Activated CD4-positive, alpha-beta T cell treated with anti-CD3 and anti-CD28 coated beads for 48 hours (primary cell): ENCODE results near the gene CDH12.
"Not testable (repeated sequence)": the region's sequence is repeated elsewhere in the genome, so short reads cannot be mapped to it uniquely, and the experiment has no call there.

Experiments used
- DNase-seq: peaks from one replicate; pipeline ENCODE4 v3.0.0-alpha.2; 2020

Gene CDH12

DNA sequence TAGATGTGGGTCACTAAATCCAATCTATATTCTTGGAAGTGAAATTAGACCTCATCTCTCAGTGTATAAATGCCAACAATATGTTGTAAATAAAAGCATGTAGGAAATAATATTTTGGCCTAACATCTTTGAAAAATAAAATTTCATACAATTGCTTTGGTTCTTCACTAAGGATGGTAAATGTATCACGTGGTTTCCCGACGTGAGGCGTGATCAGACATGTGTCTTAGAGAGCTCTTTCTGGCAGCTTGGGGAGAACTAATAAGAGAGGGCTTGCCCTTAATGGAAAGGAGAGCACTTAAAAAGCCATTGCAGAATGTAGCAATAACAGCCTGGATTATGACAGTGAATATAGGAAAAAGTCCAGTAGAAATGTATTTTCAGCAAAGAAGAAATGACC is 602.6 kb downstream of the CDH12 start:
- DNase-seq, result no peak

DNA sequence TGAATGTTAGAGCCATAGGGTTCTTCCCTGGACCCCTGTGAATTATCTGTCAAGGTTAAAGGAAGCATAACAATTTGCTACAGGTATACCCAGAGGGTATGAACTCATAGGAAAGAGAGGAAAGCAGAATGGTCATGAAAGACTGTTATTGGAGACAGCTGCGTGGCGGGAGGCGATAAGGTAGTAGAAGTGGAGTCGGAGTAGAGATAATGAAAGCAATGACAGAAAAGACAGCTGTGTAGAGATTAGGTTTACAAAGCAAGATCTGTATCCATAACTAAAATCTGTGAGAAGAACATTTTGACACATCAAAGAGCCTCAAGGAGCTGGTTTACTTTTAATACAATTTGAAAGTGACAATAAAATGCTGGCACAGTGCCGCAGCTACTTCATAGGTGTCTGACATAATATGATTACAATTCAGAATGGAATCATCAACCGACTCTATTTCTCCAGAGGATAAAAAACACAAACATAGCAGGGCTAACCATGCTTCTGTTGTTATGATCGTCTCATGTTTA is 603.9 kb downstream of the CDH12 start:
- no peak for DNase-seq

DNA sequence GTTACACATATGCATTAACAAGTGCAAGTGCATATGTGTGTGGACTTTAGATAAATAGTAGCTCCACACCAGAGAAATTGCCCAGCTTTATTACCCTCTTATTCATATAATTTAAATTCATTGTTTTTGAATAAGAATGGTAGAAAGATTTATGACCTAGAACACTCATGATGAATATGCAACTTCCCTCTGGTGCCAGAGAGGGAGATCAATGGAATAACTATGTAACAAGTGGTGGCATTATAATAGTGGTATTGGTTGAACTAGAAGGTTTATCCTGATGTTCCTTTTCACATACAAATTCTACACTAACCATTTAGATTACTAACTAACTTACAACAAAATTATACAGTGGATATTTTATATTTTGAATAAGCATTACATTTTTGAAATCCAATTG is 607.4 kb downstream of the CDH12 start:
- no peak for DNase-seq

DNA sequence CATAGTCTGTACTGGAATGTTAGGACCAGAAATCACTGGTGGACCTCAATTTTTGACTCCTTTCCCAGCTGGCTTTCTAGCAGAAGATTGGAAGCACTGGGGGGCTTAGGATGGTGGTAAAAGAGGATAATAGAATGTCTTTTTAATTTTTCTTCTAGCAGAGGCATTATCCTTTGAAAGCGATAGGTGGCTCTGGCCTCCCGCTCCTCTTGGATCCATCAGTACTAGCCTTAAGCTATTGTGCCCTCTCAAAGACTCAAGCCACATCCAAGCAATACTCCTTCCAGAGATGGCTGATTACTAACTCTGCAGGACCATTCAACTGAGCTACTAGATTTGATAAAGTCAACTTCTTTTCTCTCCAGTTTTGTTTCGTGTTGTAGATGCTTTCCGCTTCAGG is 610.6 kb downstream of the CDH12 start:
- DNase-seq, result no peak

DNA sequence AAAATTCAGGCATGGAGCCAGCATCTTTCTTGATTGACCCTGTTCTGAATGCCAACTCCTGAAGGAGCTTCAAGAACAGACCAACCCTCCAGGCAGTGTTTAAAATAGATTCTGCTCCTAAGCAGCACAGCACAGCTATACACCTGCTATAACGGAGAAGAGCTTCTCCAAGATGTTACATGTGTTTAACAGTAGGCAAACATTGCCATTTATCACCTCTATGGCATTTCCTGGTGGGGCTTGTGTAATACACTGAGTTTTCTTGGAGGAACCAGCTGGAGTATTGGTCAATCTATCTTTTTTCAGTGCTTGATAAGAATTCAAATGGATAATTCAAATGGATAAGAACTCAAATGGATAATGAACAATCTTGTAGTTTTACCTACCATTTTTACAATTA is 615.1 kb downstream of the CDH12 start:
- DNase-seq, result no peak

DNA sequence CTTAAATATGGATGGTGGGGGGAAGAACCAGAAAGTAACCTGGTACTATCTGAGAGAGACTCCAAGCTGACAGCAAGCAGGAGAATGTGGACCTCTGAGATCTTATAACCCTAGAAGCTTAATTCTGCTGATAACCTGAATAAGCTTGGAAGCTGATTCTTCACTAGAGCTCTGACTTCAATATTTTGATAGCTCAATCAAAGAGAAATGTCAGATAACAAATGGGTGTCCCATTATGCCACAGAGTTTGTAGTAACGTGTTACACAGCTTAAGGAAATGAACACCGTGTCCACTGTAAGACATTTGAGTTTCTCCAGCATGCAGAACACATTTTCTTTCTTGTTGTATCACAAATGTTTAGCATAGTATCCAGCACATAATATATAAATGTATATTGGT is 626.7 kb downstream of the CDH12 start:
- no peak for DNase-seq

DNA sequence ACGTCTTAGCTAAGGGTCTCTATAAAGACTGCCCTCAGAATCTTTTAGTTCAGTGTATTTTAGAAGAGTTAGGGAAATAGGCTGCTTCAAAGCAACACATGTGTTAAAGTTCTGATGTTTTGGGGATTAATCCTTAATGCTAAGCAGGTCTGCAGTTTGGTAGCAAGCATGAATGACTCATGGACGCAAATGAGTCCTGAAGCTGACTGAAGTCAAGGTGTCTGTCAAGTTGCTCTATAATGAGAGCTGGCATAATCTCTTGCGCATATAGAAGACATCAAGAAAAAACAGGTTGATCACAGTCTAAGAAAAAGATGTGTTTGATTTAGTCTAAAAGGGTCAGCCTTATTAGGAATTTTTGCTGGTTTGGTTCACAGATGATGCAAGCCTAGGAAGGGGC is 630.1 kb downstream of the CDH12 start:
- DNase-seq, result no peak

DNA sequence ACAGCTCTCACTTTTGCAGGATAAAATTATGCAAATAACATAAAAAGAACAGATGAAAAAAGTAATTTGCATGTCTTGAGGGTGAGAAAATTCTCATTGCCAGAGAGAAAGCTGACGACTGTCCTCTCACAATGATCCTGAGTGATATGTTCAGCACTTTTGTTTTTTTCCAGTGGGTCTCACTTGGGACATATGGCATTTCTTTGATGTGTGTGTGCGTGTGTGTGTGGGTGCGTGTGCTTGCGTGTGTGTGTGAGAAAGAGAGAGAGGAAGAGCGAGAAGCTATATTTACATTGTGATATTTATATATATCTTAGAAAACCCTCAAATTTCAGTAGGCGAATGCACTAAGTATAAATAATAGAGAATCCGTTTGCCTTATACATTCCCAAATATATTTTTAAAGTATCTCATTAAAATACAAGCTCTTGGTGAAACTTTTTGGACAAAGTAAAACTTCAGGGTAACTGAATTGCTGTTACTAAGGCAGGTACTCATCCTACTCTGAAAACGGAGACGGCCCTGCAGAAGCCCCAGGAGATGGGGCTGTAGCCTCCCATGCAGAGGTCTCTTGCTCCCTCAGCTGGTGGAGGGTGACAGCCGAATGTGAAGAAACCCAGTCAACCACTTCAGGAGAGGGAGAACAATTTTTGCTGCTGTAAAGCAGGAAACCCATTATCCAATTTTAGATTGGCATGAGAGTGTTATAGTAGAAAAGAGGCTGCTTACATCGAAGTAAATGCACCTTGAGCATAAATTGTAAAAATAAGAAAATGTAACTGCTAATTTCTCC is 639.2 kb downstream of the CDH12 start:
- not testable (repeated sequence) for DNase-seq

DNA sequence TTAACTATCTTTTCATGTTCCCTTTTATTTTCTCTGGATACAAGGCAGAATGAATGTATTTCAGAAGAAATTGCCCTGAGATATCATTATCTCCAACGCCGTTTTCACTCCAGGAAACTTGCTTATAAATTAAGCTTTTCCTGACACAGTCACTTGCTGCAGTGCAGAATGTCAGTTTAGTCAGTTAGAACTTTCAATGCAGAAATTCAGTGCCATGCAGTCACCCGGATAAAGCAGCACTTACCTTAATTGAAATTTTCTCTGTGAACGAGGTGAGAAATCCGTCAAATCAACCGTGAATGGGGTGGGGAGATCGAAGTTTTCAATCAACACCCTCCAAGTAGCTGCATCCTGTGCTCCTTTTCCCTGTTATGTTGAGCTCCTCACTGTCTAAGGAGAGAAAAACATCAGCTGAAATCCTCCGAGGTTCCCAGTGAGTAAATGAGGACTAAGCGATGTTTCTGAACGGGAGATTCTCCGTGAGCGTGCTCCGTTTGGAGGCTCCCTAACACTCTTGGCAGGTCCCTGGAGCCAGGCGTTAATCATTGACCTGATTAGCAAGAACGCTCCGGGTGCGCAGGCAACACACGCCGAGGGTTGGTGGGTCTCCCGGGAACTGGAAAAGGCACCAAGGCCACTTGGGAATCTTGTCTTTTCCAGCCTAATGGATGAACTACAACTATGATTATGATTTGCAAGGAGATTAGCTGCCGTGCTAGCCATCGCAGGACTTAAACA is 640.7 kb downstream of the CDH12 start:
- DNase-seq, result not testable (repeated sequence)

DNA sequence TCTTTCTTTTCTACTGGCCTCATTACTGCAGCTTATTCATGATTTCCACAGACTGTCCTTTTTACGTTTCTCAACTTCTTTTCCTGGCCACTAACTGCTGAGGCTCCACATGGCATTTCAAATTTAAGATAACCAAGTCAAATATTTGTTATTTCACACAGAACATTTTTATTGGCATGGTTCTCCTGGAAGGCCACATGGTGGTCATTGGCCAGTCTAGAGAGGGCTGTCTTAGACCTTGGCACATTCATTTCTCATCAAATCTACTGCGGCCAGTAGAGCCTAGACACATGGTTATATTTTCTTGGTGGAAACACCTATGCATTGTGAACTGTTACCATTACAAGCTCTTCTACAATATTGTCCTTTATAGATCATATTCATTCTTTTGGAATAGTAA is 644.7 kb downstream of the CDH12 start:
- not testable (repeated sequence) for DNase-seq

DNA sequence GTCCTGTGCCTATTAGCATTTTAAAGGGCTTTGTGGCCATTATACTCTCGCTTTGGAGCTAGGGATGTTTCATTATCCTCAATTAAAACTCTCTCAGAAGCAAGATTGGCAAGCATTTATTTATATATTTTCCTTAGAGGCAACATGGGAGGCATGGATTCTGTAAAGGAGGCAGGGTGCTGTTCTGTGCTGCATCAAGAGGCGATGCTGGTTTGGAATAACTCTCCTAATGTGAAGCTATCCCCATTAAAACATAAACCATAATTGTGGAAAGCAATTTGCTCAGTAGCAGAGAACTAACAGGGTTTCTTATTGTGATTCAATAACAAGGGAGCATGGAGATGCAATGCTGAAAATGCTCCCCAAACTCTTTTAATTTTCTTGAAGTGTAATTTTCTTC is 664.5 kb downstream of the CDH12 start:
- DNase-seq, result not testable (repeated sequence)

DNA sequence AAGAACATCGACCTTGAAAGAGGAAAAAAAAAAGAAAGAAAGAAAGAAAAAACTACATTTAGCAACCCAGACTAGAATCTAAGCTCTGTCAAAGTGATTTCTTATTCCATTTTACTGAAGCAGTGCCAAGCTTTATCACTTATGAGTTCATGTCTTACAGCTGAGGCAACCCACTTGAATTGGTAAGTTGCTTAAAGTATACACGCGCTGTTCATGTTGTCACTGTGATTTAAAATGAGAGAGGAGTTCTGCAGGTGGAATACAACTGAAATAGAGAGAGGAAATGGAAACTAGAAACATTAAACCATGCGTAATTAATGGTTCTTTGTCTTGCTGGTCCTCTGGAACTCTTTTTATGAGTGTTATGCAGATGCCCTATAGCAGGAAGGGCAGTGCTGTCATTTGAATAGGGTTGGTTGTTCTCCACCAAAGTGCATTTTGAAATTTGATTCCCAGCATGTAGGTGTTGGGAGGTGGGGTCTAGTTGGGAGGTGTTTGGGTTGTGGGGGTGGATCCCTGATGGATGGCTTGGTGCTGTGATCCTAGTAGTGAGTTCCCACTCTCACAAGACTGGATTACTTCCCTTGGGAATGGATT is 665.4 kb downstream of the CDH12 start:
- not testable (repeated sequence) for DNase-seq

DNA sequence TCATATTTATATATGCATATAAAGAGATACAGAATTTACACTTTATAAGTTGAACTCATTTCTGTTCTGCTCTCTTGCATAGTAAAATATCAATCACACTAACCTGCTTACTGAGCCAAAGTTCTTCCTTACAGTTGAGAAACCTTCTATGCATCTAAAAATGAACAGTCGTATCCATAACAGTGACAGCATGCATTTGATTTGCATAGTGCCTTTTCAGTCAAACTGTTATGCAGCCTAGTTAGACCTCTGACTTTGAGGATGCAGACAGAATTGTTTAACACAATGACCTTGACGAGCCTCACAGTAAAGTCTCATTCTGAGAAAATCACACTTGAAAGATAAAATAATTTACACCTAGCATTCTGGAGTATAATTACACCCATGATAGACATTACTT is 683.9 kb downstream of the CDH12 start:
- DNase-seq, result not testable (repeated sequence)

DNA sequence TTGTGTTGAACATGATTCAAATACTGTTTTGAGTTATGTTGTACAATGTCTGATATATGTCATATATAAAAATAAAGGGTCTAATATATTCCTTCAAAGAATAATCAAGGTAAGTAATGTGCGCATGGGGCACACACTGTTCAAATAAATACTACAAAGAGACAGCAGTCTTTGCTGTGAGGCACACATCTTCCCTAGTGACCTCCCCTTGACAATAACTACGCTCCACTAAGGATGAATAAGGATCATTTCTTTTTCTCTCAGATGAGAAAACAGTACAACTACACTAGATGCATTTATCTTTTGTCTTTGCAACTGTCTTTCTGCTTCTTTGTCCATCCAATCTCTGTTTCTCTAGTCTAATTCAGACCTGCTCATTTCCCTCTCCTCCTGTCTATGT is 684.4 kb downstream of the CDH12 start:
- not testable (repeated sequence) for DNase-seq

DNA sequence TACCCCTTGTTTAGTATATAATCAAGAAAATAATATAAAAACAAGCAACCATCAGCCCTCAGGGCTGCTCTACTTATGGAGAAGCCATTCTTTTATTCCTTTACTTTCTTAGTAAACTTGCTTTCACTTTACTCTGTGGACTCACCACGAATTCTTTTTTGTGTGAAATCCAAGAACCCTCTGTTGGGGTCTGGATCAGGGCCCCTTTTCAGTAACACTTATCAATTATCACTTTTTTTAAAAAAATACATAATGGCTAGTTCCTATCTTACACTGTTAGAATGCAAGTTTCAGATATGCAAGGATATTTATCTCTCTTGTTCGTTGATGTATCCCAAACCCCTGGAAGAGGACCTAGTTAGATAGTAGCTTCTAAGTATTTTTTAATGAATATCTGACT is 687.2 kb downstream of the CDH12 start:
- not testable (repeated sequence) for DNase-seq

DNA sequence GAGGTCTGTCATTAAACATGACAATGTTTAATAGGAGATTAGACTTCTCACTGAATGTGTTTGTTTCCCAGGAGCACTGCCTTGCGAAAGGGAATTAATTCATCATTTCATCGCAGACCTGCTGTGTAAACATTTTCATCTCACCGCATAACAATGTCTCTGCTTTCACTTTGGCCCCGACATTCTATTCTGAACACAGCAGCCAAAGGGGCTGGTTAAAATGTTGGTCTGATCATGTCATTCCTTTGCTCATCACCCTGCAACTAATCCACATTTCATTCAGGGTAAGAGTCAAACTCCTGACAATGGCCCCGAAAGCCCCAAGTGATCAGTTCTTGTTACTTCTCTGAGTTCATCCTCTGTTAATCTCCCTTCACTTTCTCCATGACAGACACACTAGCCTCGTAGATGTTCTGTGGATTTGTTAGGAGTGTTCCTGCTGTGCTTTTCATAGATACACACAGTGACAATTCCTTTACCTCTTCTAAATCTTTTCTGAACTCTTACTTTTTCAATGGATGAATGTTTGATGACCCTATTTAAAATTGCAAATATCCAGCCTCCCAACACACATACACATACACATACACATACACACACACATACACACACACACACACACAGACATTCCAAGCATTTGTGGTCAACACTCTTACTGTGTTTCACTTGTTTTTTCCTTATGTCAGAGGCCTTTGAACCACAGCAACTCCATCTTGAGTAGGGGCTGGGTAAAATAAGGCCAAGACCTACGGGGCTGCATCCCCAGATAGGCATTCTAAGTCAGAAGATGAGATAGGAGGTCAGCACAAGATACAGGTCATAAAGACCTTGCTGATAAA is 688.0 kb downstream of the CDH12 start:
- not testable (repeated sequence) for DNase-seq

DNA sequence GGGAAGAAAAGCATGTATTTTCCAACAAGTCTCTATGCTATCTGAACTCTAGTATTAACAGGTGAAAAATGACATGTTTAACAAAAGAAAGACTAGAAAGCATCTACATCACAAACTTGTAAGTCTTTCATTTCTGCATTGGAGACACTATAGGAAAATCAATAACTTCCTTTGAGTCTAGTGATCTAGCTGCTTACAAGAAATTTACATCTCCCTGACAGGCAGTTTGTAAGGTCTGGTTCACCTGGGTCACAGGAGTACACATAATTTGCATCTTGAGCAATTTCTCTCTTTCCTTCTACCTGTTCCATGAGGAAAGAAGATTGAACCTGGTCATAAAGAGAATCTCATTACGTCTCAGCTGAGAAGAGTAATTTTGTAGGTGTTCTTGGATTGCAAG is 696.2 kb downstream of the CDH12 start:
- DNase-seq, result not testable (repeated sequence)

DNA sequence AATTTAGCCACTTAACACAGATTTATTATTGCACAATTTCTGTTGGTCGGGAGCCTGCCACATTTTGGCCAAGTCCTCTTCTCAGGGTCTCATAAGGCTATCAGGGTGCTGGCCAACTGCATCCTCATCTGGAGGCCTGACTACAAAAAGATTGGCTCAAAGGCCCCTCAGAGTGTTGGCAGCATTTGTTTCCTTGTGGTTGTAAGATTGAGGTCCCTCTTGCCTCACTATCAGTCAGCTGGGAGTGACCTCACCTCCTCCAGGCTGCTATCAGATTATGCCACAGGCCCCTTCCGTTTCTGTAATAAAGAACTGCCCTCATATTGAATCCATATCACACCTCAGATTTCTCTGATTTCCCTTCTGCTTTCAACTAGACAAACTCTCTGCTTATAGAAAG is 698.4 kb downstream of the CDH12 start:
- DNase-seq, result not testable (repeated sequence)

DNA sequence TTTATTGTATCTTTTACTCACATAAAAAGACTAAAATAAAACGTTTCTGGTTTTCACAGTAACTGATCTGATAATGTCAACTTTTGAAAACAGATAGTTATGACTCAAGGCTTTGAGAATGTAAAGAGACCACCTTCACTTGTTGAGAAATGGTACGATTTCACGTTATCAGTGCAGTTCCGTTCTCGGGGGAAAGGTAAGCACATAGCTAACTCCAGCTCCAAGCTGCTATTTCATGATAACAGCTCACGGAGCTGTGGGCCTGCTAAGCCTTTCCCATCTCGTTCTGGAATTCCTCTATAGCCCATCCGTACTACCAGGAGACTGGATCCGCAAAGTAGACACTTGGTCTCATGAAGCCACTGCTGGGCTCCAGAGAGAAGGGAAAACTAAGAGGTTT is 701.3 kb downstream of the CDH12 start:
- DNase-seq, result not testable (repeated sequence)

DNA sequence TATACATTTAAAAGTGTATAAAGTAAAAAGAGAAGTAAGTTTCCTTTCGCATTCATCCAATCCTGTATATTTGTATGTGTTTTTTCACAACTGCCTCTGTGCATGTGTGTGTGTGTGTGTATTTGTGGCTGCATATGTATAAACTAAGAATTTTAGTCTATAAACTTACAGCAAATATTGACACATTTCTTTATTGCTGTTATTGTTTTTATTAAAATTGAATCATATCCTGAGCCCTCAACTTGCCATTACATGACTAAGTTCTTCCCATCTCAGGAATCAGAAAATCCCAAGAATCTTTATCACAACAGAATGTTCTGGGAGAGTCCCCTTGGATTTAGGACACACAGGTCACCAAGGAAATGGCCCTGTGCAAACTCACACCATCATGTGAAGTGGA is 712.7 kb downstream of the CDH12 start:
- DNase-seq, result not testable (repeated sequence)

DNA sequence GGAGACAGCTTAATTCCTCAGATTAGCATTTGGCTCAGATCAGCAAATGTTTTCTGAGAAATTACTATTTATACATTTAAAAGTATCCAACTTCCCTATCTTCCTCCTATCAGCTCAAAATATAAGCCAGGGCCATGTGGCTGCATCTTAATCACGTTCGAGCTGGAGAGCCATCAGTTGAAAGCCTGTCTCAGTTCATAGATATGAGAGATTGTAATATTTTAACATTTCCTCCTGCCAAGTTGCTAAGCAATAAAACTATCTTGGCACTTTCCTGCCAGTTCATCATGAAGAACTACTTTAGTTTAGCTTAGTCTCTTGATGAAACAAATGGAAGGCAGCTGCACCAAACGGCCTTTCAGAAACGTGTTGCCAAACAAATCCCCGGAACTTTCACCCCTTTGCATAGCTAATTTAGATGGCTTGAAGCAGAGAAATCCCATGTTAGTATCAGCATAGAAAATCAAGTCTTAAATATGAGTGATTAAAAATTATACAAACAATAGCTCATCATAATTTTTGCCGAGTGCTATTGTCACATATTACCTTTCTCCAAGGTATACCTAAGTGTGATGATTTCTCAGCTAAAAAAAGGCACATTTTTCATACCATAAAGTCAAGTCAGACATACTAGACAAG is 713.4 kb downstream of the CDH12 start:
- DNase-seq, result not testable (repeated sequence)

DNA sequence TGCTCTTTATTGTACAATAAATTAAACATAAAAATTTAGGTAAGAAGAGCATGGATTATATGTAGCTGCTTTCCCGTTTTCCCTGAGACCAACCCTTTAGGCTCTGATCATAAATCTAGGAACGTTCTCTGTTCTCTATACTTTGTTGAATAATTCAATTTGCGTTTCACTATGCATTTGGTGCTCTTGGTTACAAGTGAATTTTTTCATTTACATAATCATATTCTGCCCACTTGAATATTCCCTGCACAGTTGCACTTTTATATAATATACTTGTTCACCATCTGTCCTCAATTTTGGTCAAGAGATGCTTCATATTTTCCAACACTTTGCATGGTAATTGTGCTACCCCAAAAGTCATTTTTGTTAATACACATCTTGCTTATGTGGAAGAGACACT is 741.8 kb downstream of the CDH12 start:
- no peak for DNase-seq
